Fibroblast of skin of scalp (primary cell): ENCODE data around the gene TRIM2.

Source experiments
- DNase-seq: peaks from one replicate; pipeline ENCODE4 v3.0.0-alpha.2; 2013

TRIM2 gene

GRCh38 chr4:153249199-153250041 lies 45.2 kb downstream of the TRIM2 start:
- peak; percentile 74 for DNase-seq

- DNase-seq: no peak
Observed at GRCh38 chr4:153252122-153252521, 47.9 kb downstream of the TRIM2 start.

- no peak for DNase-seq
Observed at GRCh38 chr4:153255233-153255632, 51.0 kb downstream of the TRIM2 start.

GRCh38 chr4:153257151-153257620 lies 52.9 kb downstream of the TRIM2 start:
- peak; percentile 79 for DNase-seq

- DNase-seq: peak; percentile 40
Observed at GRCh38 chr4:153257991-153258390, 53.7 kb downstream of the TRIM2 start.

- no peak for DNase-seq
Observed at GRCh38 chr4:153258750-153259149, 54.5 kb downstream of the TRIM2 start.

GRCh38 chr4:153259661-153260060 lies 55.4 kb downstream of the TRIM2 start:
- DNase-seq: no peak

GRCh38 chr4:153260132-153260531 lies 55.9 kb downstream of the TRIM2 start:
- DNase-seq: no peak

- no peak for DNase-seq
Observed at GRCh38 chr4:153260553-153261300, 56.5 kb downstream of the TRIM2 start.

GRCh38 chr4:153261461-153261860 lies 57.2 kb downstream of the TRIM2 start:
- no peak for DNase-seq

GRCh38 chr4:153261914-153262313 lies 57.7 kb downstream of the TRIM2 start:
- DNase-seq: no peak

GRCh38 chr4:153265306-153266047 lies 61.2 kb downstream of the TRIM2 start:
- DNase-seq: no peak

- peak; percentile 65 for DNase-seq
Observed at GRCh38 chr4:153266988-153267387, 62.7 kb downstream of the TRIM2 start.

- DNase-seq: no peak
Observed at GRCh38 chr4:153267890-153268289, 63.6 kb downstream of the TRIM2 start.

GRCh38 chr4:153268295-153268694 lies 64.1 kb downstream of the TRIM2 start:
- DNase-seq: no peak

- no peak for DNase-seq
Observed at GRCh38 chr4:153269218-153269990, 65.2 kb downstream of the TRIM2 start.

GRCh38 chr4:153270361-153270760 lies 66.1 kb downstream of the TRIM2 start:
- no peak for DNase-seq

- DNase-seq: no peak
Observed at GRCh38 chr4:153271820-153272219, 67.6 kb downstream of the TRIM2 start.

GRCh38 chr4:153273751-153274150 lies 69.5 kb downstream of the TRIM2 start:
- no peak for DNase-seq

GRCh38 chr4:153274967-153275366 lies 70.7 kb downstream of the TRIM2 start:
- DNase-seq: no peak

GRCh38 chr4:153275380-153276276 lies 71.4 kb downstream of the TRIM2 start:
- no peak for DNase-seq
